HG02973 (cell line): ENCODE results near the gene MRPL17.

Experiments used
- ATAC-seq: cut with Tn5 transposase; IDR thresholded peaks from one replicate; pipeline ENCODE4 v1.9.1; 2021; ENCODE audit warnings: moderate library complexity; ENCODE audit not compliant: unreplicated experiment

The MRPL17 gene

GRCh38 chr11:6655020-6655789 is 27.9 kb downstream of the MRPL17 start:
- ATAC-seq = no peak

- no peak for ATAC-seq
Measured at GRCh38 chr11:6654281-6655019, 28.7 kb downstream of the MRPL17 start.

- ATAC-seq = no peak
Measured at GRCh38 chr11:6653656-6654055, 29.5 kb downstream of the MRPL17 start.

DNA sequence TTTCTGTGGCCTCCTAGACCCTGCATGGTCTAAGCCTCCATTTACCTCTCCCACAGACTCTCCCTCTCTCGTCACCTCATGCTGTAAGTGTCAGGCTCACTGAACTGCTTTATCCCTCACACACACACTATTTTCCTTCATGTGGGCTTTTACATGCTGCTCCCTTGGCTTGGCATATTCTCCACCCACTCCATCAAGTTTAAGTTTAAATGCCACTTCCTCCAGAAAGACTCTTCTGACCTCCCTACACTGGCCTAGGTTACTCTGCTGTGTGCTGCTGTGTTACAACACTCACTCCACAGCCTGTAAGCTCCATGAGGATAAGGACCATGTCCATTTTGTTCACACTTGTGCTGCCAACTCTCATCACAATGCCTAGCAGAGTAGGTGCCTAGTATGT is 30.0 kb downstream of the MRPL17 start:
- ATAC-seq = no peak

DNA sequence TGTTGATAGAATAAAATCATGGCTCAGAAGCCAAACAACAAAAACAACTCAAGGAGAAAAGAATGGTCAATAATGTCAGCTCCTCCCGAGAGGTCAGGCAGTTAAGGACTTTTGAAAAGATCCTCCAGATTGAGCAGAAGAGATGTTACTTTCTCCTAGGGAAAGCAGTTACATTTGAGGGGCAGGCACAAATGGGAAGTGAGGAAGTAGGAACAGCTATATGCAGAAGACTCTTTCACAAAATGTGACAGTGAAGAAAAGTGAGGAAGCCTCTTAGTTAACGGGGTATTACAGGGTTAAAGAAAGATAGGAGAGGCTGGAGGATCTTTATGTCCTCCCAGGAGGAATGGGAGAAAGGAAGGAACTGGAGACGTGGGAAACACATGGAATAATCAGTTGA is 31.0 kb downstream of the MRPL17 start:
- no peak for ATAC-seq

DNA sequence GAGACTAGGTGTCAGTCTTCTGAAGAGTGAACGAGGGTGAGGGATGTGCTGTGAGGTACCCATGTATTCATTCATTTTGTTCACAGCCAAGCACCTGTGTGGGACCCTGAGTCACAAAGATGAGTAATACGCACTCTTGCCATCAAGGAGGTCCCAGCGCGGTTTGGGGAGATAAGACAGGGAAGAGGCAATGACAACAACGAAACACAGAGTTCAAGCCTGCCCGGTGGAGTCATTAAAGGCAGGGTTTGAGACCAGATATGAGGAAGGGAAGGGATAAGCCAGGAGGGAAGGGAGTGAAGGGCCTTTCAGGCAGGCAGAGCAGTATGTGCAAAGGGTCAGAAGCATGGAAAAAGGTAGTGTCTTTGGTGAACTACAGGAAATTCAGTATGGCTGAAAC is 32.2 kb downstream of the MRPL17 start:
- no peak for ATAC-seq

- ATAC-seq = no peak
Measured at GRCh38 chr11:6650104-6650503, 33.0 kb downstream of the MRPL17 start.

DNA sequence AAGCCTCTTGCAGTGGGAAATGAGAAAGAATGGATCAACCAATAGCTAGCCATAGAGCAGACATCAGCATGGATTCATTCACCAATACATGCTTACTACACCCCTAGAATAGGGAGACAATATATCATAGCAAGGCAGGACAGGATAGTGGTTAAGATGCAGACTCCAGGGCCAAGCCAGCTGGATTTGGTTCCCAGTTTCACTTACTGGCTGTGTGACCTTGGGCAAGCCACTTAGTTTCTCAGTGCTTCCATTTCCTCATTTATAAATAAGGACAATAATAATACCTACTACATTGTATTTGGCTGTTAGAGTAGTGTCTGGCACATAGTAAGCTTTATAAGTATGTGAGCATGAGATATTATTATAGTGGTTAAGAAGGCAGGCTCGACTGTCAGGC is 34.6 kb downstream of the MRPL17 start:
- ATAC-seq = no peak

GRCh38 chr11:6647836-6648235 is 35.3 kb downstream of the MRPL17 start:
- ATAC-seq = no peak

DNA sequence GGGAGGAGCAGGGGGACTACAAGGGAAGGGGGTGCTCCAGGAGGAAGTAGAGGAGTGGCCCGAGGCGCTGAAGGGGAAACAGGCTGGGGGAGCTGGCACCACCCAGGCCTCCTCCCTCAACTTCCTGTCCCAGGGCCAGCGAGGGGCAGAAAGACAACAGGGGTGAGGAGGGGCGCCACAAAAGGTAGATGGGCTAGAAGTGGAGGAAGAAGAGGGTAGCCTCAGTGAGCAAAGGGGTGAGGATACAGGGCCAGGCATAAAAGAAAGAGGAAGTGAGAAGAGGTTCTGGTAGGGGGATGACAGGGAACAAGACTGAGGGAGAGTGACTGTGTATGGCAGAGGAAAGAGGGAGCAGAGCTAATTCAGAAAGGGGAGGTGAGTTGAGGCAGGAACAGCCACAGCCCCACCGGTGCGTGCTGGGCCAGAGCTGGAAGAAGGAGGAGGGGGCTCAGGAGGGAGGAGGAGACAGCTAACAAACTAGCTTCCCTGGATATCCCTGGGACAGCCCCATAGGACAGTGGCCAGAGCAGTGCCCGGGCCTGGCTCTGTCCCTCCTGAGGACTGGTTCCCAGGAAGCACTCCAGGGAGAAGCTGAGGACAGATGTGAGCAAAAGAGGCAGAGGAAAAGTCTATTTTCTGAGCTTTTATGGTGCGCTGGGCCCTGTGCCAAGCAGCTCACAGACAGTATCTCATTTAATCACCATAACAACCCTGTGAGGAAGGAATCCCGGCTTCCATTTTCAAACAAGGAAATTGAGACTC is 36.0 kb downstream of the MRPL17 start:
- peak; percentile 91 for ATAC-seq

DNA sequence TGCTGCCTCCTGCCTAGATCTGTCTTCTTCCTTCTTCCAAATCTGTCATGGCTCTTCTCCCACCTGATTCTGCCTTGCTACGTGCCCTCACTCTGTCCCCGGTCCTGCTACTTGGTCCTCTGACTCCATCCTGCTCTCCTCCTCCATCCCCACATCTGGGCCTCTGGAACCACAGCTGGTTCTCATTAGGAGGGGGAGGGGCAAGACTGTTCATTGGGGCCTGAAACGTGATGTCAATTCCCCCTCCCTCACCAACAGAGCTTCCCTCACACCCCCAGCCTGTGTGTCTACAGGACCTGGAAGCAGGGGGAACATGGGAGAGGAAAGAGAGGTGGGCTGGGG is 36.6 kb downstream of the MRPL17 start:
- ATAC-seq = peak; percentile 3

GRCh38 chr11:6646071-6646470 is 37.1 kb downstream of the MRPL17 start:
- no peak for ATAC-seq

GRCh38 chr11:6642957-6643356 is 40.2 kb downstream of the MRPL17 start:
- ATAC-seq = no peak

GRCh38 chr11:6640985-6641701 is 42.0 kb downstream of the MRPL17 start:
- ATAC-seq = no peak

GRCh38 chr11:6640036-6640984 is 42.8 kb downstream of the MRPL17 start:
- ATAC-seq = no peak

DNA sequence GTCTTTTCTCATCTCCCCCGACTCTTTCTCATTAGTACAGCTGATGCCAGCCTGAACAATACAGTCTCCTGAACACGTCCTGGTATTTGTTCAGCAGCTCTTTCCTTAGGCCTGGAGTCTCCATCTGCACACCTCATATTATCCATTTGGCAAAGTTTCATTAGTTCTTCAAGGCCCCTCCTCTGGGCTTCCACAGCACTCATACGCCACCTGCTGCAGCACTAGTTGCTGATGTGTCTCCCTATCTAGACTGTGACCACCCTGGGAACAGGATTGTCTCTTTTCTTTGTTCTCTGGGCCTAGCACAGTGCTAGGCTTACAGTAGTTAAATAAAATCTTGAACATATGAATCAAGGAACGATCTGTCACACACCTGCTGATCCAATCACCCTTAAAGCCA is 44.7 kb downstream of the MRPL17 start:
- ATAC-seq = no peak

DNA sequence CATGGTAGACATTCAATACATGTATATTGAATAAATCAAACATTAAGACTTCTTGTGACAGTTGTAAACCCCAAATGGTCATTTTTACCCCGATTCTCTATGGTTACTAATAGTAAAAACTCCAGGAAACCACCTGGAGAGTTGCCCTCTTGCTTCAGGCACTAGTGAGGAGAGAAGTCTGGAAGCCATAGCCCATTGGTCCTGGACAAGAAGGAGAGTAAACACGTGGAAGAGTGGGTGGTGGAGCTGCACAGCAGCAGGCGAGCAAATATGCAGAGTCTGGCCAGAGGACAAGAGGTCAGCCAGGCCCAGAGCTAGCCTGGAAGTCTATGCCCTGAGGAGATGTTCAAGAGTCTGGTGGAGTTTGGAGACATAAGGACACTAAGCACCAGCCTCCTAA is 45.3 kb downstream of the MRPL17 start:
- ATAC-seq = no peak

DNA sequence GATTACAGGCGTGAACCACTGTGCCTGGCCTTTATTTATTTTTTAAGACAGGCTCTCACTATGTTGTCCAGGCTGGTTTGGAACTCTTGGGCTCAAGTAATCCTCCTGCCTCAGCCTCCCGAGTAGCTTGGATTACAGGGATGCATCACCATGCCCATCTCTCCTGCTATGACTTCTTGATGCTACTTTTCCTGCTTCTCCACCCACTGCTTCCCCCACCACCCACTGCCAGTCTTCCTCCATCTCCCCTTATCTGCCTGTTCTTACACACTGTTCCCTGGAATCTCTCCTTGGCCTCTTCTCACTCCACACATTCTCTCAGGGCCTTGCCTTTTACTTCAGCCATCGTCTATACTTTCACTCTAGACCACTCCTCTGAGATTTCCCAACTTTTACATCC is 46.7 kb downstream of the MRPL17 start:
- no peak for ATAC-seq

DNA sequence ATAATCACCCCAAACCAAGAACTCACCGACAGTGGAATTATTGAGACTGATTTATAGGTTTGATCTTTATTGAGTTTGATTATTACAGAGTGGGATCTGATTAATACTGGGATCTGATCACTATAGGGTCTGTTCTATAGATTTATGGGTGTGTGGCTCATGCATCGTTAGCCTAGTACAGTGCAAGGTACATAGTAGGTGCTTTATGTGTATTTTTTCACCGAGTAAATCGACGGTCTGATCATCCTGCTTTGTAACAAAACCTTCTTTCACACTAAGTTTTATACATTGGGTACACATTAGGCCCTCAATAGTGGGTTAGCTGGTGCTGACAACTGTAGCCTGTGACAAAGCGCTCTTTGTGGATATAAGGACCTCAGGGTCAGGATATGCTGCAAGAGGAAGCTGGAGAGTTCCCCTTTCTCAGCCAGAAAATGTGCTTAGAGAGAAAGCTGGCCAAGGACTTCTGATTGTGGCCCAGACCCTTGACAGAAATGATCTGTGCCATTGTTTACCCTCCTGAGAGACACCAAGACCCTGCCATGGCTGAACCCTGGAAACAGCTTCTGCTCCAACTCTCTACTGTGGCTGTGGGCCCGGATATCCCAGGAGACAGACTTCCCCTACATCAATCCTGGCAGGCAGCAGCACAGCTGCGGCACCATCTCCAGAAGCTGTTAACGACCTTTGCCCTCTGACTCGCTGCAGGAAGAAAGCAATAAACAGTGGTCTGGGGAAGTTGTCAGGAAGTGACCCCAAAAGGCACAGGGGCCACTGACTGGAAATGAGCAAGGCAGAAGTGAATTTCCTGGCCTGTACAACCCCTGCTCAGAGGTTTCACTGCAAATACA is 47.8 kb downstream of the MRPL17 start:
- ATAC-seq = no peak
